IPS-NIHi7 (cell line): ENCODE results near the gene ADAMTS18.
"Not testable (repeated sequence)": the region's sequence is repeated elsewhere in the genome, so short reads cannot be mapped to it uniquely, and the experiment has no call there.

Experiments used
- DNase-seq: peaks from one replicate; pipeline ENCODE4 v3.0.0; 2012; ENCODE audit warnings: mixed read lengths; ENCODE audit errors: extremely low spot score

ADAMTS18 gene, protein sequence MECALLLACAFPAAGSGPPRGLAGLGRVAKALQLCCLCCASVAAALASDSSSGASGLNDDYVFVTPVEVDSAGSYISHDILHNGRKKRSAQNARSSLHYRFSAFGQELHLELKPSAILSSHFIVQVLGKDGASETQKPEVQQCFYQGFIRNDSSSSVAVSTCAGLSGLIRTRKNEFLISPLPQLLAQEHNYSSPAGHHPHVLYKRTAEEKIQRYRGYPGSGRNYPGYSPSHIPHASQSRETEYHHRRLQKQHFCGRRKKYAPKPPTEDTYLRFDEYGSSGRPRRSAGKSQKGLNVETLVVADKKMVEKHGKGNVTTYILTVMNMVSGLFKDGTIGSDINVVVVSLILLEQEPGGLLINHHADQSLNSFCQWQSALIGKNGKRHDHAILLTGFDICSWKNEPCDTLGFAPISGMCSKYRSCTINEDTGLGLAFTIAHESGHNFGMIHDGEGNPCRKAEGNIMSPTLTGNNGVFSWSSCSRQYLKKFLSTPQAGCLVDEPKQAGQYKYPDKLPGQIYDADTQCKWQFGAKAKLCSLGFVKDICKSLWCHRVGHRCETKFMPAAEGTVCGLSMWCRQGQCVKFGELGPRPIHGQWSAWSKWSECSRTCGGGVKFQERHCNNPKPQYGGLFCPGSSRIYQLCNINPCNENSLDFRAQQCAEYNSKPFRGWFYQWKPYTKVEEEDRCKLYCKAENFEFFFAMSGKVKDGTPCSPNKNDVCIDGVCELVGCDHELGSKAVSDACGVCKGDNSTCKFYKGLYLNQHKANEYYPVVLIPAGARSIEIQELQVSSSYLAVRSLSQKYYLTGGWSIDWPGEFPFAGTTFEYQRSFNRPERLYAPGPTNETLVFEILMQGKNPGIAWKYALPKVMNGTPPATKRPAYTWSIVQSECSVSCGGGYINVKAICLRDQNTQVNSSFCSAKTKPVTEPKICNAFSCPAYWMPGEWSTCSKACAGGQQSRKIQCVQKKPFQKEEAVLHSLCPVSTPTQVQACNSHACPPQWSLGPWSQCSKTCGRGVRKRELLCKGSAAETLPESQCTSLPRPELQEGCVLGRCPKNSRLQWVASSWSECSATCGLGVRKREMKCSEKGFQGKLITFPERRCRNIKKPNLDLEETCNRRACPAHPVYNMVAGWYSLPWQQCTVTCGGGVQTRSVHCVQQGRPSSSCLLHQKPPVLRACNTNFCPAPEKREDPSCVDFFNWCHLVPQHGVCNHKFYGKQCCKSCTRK (N-terminal part only)

GRCh38 chr16:77434530-77435271, at the start of gene ADAMTS18:
ADAMTS18 (minus strand) TSS chr16:77435034; CDS start chr16:77434695, 339 bp downstream.
- DNase-seq = peak; percentile 75

DNA sequence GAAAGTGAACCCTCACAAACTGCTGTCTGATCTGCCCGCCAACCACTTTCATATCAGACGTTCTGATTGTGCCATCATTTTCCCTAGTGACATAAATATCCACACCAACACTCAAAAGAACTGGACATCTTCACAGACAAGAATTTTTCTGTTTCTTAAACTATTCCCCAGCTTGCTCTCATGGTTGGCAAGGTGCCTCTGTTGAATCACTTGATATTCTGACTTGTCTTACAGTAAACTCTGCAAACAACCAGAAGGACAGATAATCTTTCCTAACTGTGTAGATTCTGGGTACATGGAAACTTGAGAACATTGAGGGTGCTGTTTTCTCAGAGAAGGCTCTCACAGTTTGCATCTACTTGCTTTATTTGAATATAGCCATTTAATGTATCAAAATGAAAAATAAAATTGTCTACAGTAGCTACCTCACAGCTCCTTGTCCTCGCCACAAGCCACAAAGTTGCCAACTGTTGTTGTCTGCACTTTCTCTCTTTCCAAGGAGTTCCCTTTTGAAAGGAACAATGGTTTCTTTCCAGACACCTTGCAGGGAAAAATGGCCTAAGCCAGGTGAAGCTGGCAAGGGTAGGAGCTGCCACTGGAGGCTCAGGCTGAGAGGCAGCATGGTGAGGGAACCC, 46.0 kb upstream of the ADAMTS18 start:
- DNase-seq = no peak

DNA sequence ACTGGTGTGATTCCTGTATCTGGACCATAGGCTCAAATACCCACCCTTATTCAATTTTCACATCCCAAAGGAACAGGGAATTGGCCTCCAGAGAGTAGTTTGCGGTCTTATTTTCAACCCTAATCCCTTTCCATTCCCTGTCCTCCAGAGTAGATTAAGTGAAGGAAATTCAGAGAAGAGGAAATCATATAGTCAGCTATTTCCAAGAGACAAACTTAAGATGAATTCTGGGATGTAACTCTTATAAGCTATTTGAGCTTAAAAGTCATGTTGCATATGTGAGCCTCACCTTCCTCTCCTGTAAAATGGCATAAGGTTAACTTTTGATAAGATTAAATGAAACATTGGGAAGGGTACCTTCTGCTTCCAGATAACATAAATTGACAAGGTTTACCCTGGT, 37.4 kb upstream of the ADAMTS18 start:
- no peak for DNase-seq

DNA sequence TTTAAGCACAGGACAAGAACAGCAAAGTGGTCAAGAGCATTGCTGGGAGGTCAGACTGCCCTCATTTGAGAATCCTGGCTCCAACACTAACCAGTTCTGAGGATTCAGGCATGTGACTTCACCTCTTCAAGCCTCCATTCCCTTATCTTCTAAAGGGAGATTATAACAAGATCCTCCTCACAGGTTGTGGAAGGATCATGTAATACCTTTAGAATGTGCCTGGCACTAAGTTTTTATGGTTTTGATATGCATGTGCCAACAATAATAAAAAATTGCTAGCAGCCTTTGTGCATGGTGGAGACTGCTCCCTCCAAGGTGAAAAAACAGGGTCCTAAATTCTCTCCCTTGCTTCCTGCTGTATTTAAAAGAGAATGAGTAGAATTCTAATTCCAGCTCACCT, 36.0 kb upstream of the ADAMTS18 start:
- no peak for DNase-seq

DNA sequence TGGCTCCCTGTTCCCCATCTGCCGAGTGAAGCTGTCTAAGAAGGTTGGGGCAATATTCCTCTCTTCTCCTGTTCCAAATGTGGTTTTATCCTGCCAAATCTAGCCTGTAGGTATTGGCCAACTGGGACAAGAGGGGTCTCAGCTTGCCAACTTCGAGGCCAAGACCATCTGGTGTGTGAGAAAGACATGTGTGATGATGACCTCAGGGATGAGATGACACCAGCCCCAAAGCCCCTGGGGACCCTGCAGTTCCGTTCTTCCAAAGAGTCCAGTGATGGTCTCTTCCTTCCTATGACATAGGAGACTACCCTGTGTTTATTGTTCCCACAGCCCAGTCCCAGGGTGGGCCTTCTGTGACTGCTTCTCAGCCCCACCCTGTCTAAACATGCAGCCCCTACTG, 34.8 kb upstream of the ADAMTS18 start:
- no peak for DNase-seq

- DNase-seq = no peak
Measured at GRCh38 chr16:77468831-77469230, 34.0 kb upstream of the ADAMTS18 start.

DNA sequence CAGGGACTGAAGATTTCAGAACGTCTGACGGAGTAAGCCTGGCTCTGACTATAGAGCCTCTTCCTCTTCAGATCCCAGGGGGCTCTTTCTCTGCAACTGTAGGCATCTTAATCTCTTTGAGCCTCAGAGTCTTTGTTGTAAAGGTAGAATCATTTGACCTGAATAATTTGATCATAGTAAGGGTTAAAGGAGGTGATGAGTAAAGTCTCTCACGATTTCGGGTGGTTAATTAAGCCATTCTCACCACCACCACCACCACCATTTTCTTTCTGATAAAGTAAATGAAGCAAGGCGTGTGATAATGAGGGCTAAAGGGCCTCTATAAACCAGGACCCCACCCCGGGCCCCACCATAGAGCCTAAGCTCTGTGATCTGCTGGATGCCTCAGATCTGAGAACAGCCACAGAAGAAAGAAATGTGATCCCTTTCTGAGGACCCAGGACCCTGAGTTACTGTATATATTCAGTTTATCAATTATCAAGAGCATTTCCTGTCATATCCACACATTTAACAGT, 33.0 kb upstream of the ADAMTS18 start:
- no peak for DNase-seq

DNA sequence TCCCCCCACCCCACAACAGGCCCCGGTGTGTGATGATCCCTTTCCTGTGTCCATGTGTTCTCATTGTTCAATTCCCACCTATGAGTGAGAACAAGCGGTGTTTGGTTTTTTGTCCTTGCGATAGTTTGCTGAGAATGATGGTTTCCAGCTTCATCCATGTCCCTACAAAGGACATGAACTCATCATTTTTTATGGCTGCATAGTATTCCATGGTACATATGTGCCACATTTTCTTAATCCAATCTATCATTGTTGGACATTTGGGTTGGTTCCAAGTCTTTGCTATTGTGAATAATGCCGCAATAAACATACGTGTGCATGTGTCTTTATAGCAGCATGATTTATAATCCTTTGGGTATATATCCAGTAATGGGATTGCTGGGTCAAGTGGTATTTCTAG, 28.8 kb upstream of the ADAMTS18 start:
- not testable (repeated sequence) for DNase-seq

GRCh38 chr16:77462894-77463293, 28.1 kb upstream of the ADAMTS18 start:
- DNase-seq = peak; percentile 21

DNA sequence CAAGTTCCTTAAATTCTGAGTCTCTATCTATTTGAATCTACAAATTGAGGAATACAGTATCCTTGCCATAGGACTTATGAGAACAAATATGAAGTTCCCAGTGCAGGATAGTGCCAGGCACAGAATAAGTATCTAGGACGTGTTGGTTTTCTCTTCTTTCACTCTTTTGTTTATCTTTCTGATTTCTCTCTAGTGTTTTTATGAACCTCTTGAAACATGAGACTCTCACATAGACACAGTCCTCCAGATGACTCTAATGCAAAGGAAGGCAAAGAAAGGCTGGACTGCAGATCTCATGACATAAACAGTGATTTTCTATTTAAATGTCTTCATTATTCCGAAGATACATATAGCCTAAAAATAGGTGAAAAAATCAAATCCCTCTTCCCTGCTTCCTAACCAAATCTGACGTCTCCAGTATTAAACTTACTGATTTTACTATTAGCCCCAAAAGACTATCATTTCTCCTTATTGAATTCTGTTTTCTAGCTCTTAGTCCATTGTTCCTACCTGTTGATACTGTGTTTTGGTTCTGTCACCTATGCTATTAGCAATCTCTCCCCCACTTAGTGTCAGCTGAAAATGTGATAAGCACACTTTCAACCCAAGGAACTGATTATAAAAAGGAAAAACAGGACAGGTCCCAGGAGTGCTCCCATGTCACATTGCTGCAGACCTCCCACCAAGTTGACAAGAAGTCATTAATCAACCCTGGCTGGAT, 24.9 kb upstream of the ADAMTS18 start:
- DNase-seq = no peak

DNA sequence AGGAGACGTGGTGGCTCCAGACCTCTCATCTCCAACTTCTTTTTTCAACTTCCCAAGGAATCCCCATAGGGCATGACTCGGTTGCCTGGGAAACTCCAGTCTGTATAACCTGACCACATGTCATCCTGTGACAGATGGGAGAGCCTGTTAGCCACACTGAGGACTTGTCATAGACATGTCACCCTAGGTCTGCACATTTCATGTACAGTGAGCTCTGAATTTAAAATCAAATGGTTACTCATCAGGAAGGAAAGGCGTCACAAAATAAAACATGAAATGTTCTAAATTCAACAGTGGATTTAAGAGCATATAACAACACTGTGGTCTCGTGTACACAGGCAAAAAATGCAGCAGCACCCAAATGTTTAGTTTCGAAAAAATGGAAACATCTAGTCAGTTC, 22.2 kb upstream of the ADAMTS18 start:
- DNase-seq = no peak

GRCh38 chr16:77452243-77452642, 17.4 kb upstream of the ADAMTS18 start:
- DNase-seq = no peak

- DNase-seq = no peak
Measured at GRCh38 chr16:77450790-77451487, 16.1 kb upstream of the ADAMTS18 start.

GRCh38 chr16:77449208-77449607, 14.4 kb upstream of the ADAMTS18 start:
- DNase-seq = no peak

- no peak for DNase-seq
Measured at GRCh38 chr16:77445324-77445723, 10.5 kb upstream of the ADAMTS18 start.

DNA sequence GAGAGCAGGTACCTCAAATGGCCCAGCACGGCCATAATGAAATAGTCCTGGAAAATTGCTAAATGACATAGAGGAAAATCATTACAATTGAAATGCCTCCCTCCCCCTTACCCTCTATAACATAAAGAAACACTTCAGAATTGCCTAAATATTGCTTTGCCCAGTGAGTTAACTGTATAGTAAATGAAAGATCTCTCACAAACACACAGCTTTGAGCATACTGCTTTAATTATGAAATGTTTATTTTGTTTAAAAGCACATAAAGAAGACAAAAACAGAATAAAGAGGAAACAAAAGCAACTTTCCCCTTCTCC, 9.3 kb upstream of the ADAMTS18 start:
- no peak for DNase-seq

GRCh38 chr16:77443357-77444146, 8.7 kb upstream of the ADAMTS18 start:
- DNase-seq = no peak

DNA sequence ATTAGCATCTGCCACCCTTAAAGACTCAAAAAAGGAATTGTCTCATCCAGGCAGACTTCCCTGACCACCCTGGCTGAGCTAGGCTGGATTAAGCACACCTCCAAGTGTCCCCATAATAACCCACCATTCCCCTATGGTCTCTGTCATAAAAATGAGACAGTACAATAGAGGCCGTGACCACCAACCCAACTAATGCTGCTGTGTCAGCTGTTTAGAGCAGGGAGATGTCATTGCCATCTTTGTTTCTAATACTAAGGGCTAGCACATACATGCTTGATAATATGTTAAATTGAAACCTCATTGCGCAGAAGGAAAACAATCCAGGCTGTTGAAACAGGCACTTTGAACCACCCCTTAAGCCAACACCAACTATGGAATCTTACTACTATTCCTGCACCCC, 7.2 kb upstream of the ADAMTS18 start:
- no peak for DNase-seq

DNA sequence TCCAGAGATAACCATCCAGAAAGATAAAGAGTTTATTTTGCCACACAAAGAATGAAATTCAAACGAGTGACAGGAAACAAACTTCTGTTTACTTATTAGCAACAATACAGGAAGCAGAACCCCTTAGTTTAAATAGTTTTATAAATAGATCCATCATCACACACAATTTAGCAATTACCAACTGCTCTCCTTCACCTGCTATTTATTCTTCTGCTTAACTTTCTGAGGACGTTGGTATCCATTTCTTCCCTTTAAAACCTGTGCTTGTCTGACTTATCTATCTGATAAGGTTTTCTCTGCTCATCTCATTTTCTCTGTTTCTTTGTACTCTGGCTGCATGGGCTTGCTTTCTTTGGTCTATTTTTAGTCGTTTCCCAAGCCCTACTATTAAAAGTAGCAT, 4.3 kb upstream of the ADAMTS18 start:
- DNase-seq = no peak
